ENCODE results near the gene WDR88.

- no peak for TF ChIP-seq CTCF (IDR thresholded peaks at IDR 0.05; ENCODE audit: insufficient read depth, low read length)
- TF ChIP-seq SPI1 (IDR thresholded peaks at IDR 0.05; ENCODE audit: borderline replicate concordance, low read depth): no peak
- no peak for TF ChIP-seq POLR2AphosphoS5 (IDR thresholded peaks at IDR 0.05; ENCODE audit: low read depth)
- TF ChIP-seq GABPA (IDR thresholded peaks at IDR 0.05; ENCODE audit: low read depth): no peak
- TF ChIP-seq REST (IDR thresholded peaks at IDR 0.05; ENCODE audit: insufficient replicate concordance, low read depth): no peak
Measured at GRCh38 chr19:33093420-33094210, 38.3 kb upstream of the WDR88 start.
